GM15510 (cell line): ENCODE measurements around the gene CLEC4E.

ENCODE experiments used
- POLR2A ChIP-seq: IDR thresholded peaks from 3 replicates; pipeline ENCODE4 v1.6.1; 2011; ENCODE audit warnings: borderline replicate concordance; ENCODE audit not compliant: insufficient read length; ENCODE audit errors: extremely low read depth

The CLEC4E gene

GRCh38 chr12:8549381-8549780 is 8.7 kb upstream of the CLEC4E start:
- no peak for TF ChIP-seq POLR2A

GRCh38 chr12:8548192-8548591 is 7.5 kb upstream of the CLEC4E start:
- no peak for TF ChIP-seq POLR2A

GRCh38 chr12:8547645-8548044 is 6.9 kb upstream of the CLEC4E start:
- no peak for TF ChIP-seq POLR2A

GRCh38 chr12:8546591-8546990 is 5.9 kb upstream of the CLEC4E start:
- TF ChIP-seq POLR2A = no peak

- TF ChIP-seq POLR2A = no peak
Measured at GRCh38 chr12:8544295-8544694, 3.6 kb upstream of the CLEC4E start.

GRCh38 chr12:8541562-8541961 is 857 bp upstream of the CLEC4E start:
- TF ChIP-seq POLR2A = no peak

- no peak for TF ChIP-seq POLR2A
Measured at GRCh38 chr12:8532045-8532444, 8.7 kb downstream of the CLEC4E start.

GRCh38 chr12:8527250-8528130 is 13.2 kb downstream of the CLEC4E start:
- TF ChIP-seq POLR2A = no peak

GRCh38 chr12:8519171-8519570 is 21.5 kb downstream of the CLEC4E start:
- TF ChIP-seq POLR2A = no peak

- TF ChIP-seq POLR2A = no peak
Measured at GRCh38 chr12:8517971-8518370, 22.7 kb downstream of the CLEC4E start.

GRCh38 chr12:8513256-8513655 is 27.4 kb downstream of the CLEC4E start, which contains the start of gene CLEC4D:
CLEC4D (plus strand) TSS chr12:8513503; CDS start chr12:8513733, 230 bp downstream.
- no peak for TF ChIP-seq POLR2A

GRCh38 chr12:8508910-8509841 is 31.5 kb downstream of the CLEC4E start:
- TF ChIP-seq POLR2A = no peak

- TF ChIP-seq POLR2A = no peak
Measured at GRCh38 chr12:8508223-8508622, 32.5 kb downstream of the CLEC4E start.

GRCh38 chr12:8507596-8507995 is 33.1 kb downstream of the CLEC4E start:
- TF ChIP-seq POLR2A = no peak

GRCh38 chr12:8504351-8504750 is 36.4 kb downstream of the CLEC4E start:
- TF ChIP-seq POLR2A = no peak
